Measurements from ENCODE around the gene SCAI. TPM values are rescaled to one million over a fixed set of nuclear protein-coding genes. Genes with fewer than 3 reads are reported as not detected.

Gene SCAI
- polyA plus RNA-seq, 2 of the 4 experiments (the other 2 are of a cell fraction) = 2.1 to 5.0 TPM

DNA sequence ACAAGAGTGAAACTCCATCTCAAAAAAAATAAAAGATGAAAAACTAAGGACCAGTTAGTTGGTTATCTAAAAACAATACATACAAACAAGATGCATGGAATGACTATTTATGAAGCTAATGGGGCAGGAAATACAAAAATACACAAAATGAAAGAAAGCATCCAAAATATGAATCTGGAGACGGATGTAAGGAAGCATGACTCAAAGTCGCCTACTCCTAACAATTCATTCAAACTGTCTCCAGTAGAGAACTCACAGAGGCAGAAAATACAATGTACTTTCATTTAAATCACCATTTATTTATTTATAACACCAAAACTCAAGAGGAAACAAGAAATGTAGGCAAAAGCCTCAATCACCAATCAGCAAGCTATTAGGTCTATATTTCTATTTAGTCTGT, 68.4 kb downstream of the SCAI start (continued):
- TF ChIP-seq, protein P1, sequence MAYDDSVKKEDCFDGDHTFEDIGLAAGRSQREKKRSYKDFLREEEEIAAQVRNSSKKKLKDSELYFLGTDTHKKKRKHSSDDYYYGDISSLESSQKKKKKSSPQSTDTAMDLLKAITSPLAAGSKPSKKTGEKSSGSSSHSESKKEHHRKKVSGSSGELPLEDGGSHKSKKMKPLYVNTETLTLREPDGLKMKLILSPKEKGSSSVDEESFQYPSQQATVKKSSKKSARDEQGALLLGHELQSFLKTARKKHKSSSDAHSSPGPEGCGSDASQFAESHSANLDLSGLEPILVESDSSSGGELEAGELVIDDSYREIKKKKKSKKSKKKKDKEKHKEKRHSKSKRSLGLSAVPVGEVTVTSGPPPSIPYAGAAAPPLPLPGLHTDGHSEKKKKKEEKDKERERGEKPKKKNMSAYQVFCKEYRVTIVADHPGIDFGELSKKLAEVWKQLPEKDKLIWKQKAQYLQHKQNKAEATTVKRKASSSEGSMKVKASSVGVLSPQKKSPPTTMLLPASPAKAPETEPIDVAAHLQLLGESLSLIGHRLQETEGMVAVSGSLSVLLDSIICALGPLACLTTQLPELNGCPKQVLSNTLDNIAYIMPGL (CRISPR knock-in tag; IDR thresholded peaks at IDR 0.05; ENCODE audit: borderline replicate concordance) = no peak
- TF ChIP-seq CBX2 (IDR thresholded peaks at IDR 0.05; ENCODE audit: borderline replicate concordance, low read depth) (no peak), MAFK (IDR thresholded peaks at IDR 0.05; ENCODE audit: partially characterized antibody) (no peak)
- TF ChIP-seq, protein P2, sequence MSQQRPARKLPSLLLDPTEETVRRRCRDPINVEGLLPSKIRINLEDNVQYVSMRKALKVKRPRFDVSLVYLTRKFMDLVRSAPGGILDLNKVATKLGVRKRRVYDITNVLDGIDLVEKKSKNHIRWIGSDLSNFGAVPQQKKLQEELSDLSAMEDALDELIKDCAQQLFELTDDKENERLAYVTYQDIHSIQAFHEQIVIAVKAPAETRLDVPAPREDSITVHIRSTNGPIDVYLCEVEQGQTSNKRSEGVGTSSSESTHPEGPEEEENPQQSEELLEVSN (IDR thresholded peaks at IDR 0.05; ENCODE audit: borderline replicate concordance, low read depth) = no peak

DNA sequence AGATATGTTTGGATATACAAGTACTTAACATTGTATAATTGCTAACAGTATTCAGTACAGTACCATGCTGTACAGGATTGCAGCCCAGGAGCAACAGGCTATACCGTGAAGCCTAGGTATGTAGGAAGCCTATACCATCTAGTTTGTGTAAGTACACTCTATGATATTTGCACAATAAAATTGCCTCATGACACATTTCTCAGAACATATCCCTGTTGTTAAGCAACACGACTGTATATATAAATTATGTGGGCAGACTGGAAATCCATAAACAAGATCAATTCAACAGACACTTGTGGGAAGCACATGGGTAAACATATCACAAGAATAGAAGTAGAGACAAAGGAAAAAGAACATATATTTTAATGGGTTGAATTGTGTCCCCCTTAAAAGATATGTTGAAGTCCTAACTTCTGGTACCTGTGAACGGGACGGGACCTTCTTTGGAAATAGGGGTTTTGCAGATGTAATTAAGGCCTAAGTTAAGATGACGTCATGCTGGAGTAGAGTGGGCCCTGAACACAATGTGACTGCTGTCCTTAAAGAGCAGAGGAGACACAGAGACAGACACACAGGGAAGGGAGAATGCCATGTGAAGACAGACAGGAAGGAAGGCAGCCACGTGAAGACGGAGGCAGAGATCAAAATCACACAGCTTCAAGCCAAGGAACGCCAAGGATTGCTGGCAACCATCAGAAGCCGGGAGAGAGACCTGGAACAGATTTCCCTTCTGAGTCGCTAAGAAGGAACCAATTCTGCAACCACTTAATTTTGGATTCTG, 76.3 kb downstream of the SCAI start:
- H3K4me2 ChIP-seq = no peak overlapping the region
- no peak for FAIRE-seq
- ATAC-seq = no peak

DNA sequence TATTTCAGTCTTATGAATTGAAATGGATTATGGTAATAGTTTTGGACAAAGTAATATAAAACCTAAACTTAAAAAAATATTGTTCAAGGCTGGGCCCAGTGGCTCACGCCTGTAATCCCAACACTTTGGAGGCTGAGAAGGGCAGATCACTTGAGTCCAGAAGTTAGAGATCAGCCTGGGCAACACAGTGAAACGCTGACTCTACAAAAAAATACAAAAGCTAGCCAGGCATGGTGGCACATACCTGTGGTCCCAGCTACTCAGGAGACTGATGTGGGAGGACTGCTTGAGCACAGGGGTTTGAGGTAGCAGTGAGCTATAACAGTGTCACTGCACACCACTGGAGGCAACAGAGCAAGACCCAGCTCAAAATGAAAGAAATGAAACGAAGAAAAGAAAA, 81.9 kb downstream of the SCAI start:
- ChIA-PET CTCF (no interaction called here), POLR2A (no interaction called here)
- no peak for DNase-seq (ENCODE audit: low read depth in 1 of 2, low spot score in 1 of 2)
- Histone ChIP-seq H3K4me2 (no peak overlapping the region), H3K4me1 (no peaks in the 10 kb centered on the region), H3K9me3 (0 out of 3 replicates have a peak, but pooled peaks cover 7% of the 10 kb centered on the region), H3K4me3 (no peak overlapping the region), H3K27ac (no peak overlapping the region)
- TF ChIP-seq, protein P1 (CRISPR knock-in tag; IDR thresholded peaks at IDR 0.05; ENCODE audit: borderline replicate concordance) = no peak
- TF ChIP-seq, protein P3, sequence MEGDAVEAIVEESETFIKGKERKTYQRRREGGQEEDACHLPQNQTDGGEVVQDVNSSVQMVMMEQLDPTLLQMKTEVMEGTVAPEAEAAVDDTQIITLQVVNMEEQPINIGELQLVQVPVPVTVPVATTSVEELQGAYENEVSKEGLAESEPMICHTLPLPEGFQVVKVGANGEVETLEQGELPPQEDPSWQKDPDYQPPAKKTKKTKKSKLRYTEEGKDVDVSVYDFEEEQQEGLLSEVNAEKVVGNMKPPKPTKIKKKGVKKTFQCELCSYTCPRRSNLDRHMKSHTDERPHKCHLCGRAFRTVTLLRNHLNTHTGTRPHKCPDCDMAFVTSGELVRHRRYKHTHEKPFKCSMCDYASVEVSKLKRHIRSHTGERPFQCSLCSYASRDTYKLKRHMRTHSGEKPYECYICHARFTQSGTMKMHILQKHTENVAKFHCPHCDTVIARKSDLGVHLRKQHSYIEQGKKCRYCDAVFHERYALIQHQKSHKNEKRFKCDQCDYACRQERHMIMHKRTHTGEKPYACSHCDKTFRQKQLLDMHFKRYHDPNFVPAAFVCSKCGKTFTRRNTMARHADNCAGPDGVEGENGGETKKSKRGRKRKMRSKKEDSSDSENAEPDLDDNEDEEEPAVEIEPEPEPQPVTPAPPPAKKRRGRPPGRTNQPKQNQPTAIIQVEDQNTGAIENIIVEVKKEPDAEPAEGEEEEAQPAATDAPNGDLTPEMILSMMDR (IDR thresholded peaks at IDR 0.05) = no peak
- peak; percentile 87 for TF ChIP-seq MAFK (IDR thresholded peaks at IDR 0.05; ENCODE audit: partially characterized antibody)
- no peak for FAIRE-seq
- no peak for ATAC-seq
- WGBS (ENCODE audit: missing lambda C conversion rate) = 87% methylated on average over 3 of the region's 3 CpGs

More for the DNA sequence above, 76.3 kb downstream of the SCAI start:
- Histone ChIP-seq H3K4me3 (no peak overlapping the region), H3K4me1 (no peaks in the 10 kb centered on the region), H3K27ac (no peak overlapping the region), H3K9me3 (0 out of 3 replicates have a peak, but pooled peaks cover 7% of the 10 kb centered on the region)
- 88% methylated on average over 10 of the region's 10 CpGs for WGBS (ENCODE audit: missing lambda C conversion rate)
- ChIA-PET POLR2A (no interaction called here), CTCF (no interaction called here)
- DNase-seq (ENCODE audit: low read depth in 1 of 2, low spot score in 1 of 2) = no peak
- no peak for TF ChIP-seq ESRRA (IDR thresholded peaks at IDR 0.05; ENCODE audit: borderline replicate concordance, low read length)
- TF ChIP-seq NR3C1 (IDR thresholded peaks at IDR 0.05) = no peak

DNA sequence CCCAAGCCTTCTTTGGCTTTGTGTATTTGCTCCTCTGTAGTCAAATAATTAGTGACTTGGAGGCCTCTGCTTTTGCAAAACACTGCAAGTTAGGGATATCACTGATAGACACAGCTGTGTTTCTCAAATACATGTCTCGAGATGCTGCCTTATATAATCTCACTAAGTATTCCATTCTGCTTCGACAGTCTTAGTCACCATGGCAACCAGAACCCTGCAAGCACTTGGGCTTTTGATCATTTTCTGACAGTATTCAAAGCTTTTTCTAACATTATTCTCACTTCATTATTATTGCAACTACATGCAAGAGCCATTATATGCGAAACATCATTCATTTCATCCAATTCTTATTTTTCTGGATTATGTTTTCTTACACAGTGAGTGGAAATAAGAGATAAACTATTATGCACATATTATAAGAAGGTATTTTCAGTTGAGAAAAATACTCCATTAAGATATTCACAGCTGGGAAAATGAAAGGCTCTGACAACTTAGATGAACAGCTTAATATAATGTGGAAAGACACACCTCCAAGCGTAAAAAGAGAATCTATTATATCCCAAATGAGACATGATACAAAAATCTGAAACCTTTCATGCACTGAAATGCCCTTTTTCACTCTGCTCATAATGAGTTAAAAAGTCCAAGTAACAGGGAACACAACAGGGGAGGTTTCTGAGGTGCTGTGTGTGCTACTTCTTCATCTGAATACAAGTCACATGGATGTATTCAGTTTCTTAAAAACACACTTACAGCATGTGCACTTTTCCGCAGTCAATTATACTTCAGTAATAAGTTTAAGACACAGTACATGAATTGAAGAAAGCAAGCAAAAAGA, 93.9 kb downstream of the SCAI start:
- H3K4me3 ChIP-seq = no peak overlapping the region
- no peak overlapping the region for H3K27ac ChIP-seq
- DNase-seq (ENCODE audit: low read depth in 1 of 2, low spot score in 1 of 2) (no peak), ATAC-seq (no peak), FAIRE-seq (no peak)
- H3K9me3 ChIP-seq = no peaks in the 10 kb centered on the region
- 93% methylated on average over 5 of the region's 5 CpGs for WGBS (ENCODE audit: missing lambda C conversion rate)
- H3K4me2 ChIP-seq = no peak overlapping the region
- ChIA-PET POLR2A (no interaction called here), CTCF (no interaction called here)
- TF ChIP-seq, protein P4, sequence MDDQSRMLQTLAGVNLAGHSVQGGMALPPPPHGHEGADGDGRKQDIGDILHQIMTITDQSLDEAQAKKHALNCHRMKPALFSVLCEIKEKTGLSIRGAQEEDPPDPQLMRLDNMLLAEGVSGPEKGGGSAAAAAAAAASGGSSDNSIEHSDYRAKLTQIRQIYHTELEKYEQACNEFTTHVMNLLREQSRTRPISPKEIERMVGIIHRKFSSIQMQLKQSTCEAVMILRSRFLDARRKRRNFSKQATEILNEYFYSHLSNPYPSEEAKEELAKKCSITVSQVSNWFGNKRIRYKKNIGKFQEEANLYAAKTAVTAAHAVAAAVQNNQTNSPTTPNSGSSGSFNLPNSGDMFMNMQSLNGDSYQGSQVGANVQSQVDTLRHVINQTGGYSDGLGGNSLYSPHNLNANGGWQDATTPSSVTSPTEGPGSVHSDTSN (IDR thresholded peaks at IDR 0.05) = no peak
- TF ChIP-seq CHD4 (IDR thresholded peaks at IDR 0.05; ENCODE audit: borderline replicate concordance) (no peak), HOXB13 (CRISPR knock-in tag; IDR thresholded peaks at IDR 0.05; ENCODE audit: low read depth) (no peak), CHD2 (IDR thresholded peaks at IDR 0.05; ENCODE audit: low read length, partially characterized antibody) (no peak), ESRRA (IDR thresholded peaks at IDR 0.05; ENCODE audit: borderline replicate concordance, low read length) (no peak), CEBPB (IDR thresholded peaks at IDR 0.05) (no peak), SREBF2 (IDR thresholded peaks at IDR 0.05) (no peak), RFX5 (IDR thresholded peaks at IDR 0.05) (no peak), NPAS2 (CRISPR knock-in tag; IDR thresholded peaks at IDR 0.05; ENCODE audit: borderline replicate concordance) (no peak), HEYL (CRISPR knock-in tag; IDR thresholded peaks at IDR 0.05) (no peak), ZSCAN20 (CRISPR knock-in tag; IDR thresholded peaks at IDR 0.05) (no peak), ZFP36 (IDR thresholded peaks at IDR 0.05; ENCODE audit: borderline replicate concordance, partially characterized antibody) (no peak), EHMT2 (IDR thresholded peaks at IDR 0.05; ENCODE audit: low read depth) (no peak)
- no peaks in the 10 kb centered on the region for H3K4me1 ChIP-seq
